ENCODE results near the gene SLIT3. TPM values are rescaled to one million over a fixed set of nuclear protein-coding genes. Genes with fewer than 3 reads are reported as not detected.

Gene SLIT3
- total RNA-seq, 1 experiment from 2014 or later, result 0.92 TPM

GRCh38 chr5:169301386-169301934, 521 bp upstream of the SLIT3 start:
- no peak overlapping the region for H3K9ac ChIP-seq (ENCODE audit: extremely low read depth, insufficient read length, low read length)
- H3K36me3 Mint-ChIP-seq (ENCODE audit: insufficient read depth in 1 of 3, low read depth in 3 of 3), result no peaks in the 10 kb centered on the region
- no peak overlapping the region for H3K4ac ChIP-seq (ENCODE audit: low read depth, low read length)
- peaks cover 22 to 24% of the 10 kb centered on the region in 2 experiments for H3K4me1 Mint-ChIP-seq
- H4K20me1 ChIP-seq (ENCODE audit: control insufficient read depth, insufficient read depth, insufficient read length), result no peaks in the 10 kb centered on the region
- no peaks in the 10 kb centered on the region for H3K79me2 ChIP-seq (ENCODE audit: insufficient read depth, low read length)
- H3K9me3 ChIP-seq (ENCODE audit: control insufficient read depth, low read depth, low read length), result no peaks in the 10 kb centered on the region
- H2BK12ac ChIP-seq (ENCODE audit: insufficient read length, low read depth, low read length), result no peak overlapping the region
- H4K5ac ChIP-seq (ENCODE audit: insufficient read length, low read depth, low read length), result no peak overlapping the region
- no peak overlapping the region for H2BK20ac ChIP-seq (ENCODE audit: low read depth, low read length, poor library complexity, severe bottlenecking)
- H3K9me3 Mint-ChIP-seq, result no peaks in the 10 kb centered on the region
- WGBS (ENCODE audit: extremely low coverage, insufficient read length, low lambda C conversion rate), result no CpG with 5 or more reads among the region's 18 CpGs
- 0 out of 2 replicates have a peak, but pooled peaks cover 2% of the 10 kb centered on the region for H3K4me1 ChIP-seq (ENCODE audit: insufficient read depth, low read length)
- no peaks in the 10 kb centered on the region for H3K23me2 ChIP-seq (ENCODE audit: insufficient read length, low read depth, low read length, poor library complexity, severe bottlenecking)
- no peak overlapping the region for H3T11ph ChIP-seq (ENCODE audit: low read length)
- H3K4me2 ChIP-seq (ENCODE audit: insufficient read depth, insufficient read length, low read length), result peak overlapping the region; percentile 46
- TF ChIP-seq CTCF (conservative IDR thresholded peaks at IDR 0.05), result no peak
- H3K27me3 ChIP-seq (ENCODE audit: insufficient read depth, low read length), result peaks cover 17% of the 10 kb centered on the region
- no peak overlapping the region for H2AK5ac ChIP-seq (ENCODE audit: insufficient read length, low read length)
- H3K18ac ChIP-seq (ENCODE audit: insufficient read length, low read depth, low read length), result no peak overlapping the region
- H2BK15ac ChIP-seq (ENCODE audit: low read depth, low read length), result no peak overlapping the region
- peak; percentile 62 for DNase-seq
- no peak overlapping the region; a peak in 1 of 7 replicates for H3K27ac Mint-ChIP-seq
- peaks cover 89% of the 10 kb centered on the region for H3K27me3 Mint-ChIP-seq (ENCODE audit: low read depth)
- no peak overlapping the region for H2BK120ac ChIP-seq (ENCODE audit: low read depth, low read length, poor library complexity, severe bottlenecking)
- H3K14ac ChIP-seq (ENCODE audit: insufficient read depth, low read length), result no peak overlapping the region
- H3K56ac ChIP-seq (ENCODE audit: insufficient read length, low read depth, low read length), result no peak overlapping the region
- no peak overlapping the region for H2BK5ac ChIP-seq (ENCODE audit: insufficient read length, low read length)
- H3K27ac ChIP-seq (ENCODE audit: insufficient read length, low read depth, low read length), result no peak overlapping the region
- no peak overlapping the region for H2AFZ ChIP-seq (ENCODE audit: low read length)
- H4K91ac ChIP-seq (ENCODE audit: insufficient read length, low read depth, low read length), result no peak overlapping the region
- no peaks in the 10 kb centered on the region for H3K79me1 ChIP-seq (ENCODE audit: insufficient read depth, low read depth, low read length, poor library complexity, severe bottlenecking)
- H3K4me3 Mint-ChIP-seq, result peak overlapping the region; percentile 64 to 85
- no peak overlapping the region for H4K8ac ChIP-seq (replicated peaks; ENCODE audit: insufficient read length, low read depth, low read length)
- no peak overlapping the region for H3K23ac ChIP-seq (ENCODE audit: insufficient read length, low read depth, low read length)
